HG03064 (cell line): ENCODE results near the gene PTPRG.
"Not testable (repeated sequence)": the region's sequence is repeated elsewhere in the genome, so short reads cannot be mapped to it uniquely, and the experiment has no call there.

ENCODE experiments used
- ATAC-seq: cut with Tn5 transposase; IDR thresholded peaks from one replicate; pipeline ENCODE4 v1.9.1; 2021; ENCODE audit warnings: low read depth; ENCODE audit not compliant: unreplicated experiment

The PTPRG gene

DNA sequence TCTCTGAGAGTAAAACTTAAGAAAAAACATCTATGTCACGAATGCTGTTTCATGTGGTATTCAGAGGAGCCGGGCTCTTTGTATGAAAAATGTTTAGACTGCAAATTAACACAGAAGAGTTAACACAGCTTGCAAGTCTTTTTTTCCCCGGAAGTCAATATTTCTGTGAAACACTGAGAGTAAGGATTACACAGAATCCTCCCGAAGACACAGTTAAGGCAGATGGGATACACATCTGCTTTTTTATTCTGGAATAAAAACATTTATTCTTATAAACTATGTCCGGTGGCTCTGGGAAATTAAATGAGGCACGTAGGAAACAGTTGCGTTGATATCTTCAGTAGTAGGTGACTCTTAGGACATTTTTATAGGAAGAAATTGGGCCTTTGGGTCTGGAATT, 180.6 kb downstream of the PTPRG start:
- no peak for ATAC-seq

DNA sequence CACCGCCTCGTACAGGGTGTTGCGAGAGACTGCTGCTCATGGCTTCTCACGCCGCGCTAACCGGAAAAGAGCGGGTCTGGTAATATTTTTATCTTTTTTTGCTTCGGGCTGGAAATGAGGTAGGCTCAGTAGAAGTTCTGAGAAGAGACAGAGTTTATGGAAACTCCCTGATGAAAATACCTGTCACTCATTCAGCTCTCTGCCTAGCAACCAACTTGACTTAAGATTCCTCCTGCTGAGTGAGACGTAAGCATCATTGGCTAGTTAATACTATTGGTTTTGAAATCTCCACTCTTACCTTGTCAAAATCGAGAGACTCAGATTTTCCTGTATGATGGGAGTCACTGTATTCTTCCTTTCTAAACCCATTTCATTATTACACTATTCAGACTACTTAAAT, 181.7 kb downstream of the PTPRG start:
- ATAC-seq, result no peak

DNA sequence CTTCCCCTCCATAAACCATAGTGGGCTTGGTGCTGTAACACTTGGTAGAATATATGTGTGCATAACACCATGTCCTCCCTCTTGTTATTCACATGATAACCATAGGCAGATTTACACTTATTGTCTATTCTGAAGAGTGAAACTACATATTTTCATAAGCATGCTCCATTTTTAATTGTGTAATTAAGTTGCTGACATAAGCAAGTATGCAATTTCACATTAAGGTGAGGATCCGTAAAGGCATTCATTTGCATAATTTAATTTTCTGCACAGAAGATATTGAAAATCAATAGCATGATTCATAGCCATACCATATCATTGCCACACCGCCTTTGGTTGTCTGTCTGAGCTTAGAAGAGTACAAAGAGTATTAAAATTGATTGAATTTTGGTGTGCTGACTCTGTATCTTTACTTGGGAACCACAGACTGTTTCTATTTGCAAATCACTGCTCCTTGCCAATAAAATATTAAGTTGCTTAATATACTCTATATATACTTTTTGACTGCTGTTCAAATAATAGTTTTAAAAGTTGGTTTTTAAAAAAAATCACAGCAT, 182.4 kb downstream of the PTPRG start:
- ATAC-seq, result no peak

DNA sequence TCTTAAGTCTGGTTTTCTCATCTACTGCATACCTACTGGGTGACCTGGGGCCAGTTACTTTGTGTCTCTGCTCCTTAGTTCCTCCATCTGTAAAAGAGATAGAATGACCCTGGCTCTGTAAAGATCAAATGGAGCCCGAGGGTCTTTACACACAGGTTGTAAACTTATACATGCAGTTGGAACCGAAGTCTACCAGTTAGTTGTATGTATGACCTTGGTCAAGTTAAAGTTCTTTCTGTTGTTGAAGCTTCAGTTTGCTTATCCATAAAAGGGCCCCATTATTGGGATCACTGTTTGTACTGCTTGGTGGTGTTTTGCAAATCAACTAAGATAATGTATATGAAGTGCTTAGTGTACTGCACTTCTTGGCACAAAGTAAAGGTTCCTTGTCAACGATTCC, 186.9 kb downstream of the PTPRG start:
- no peak for ATAC-seq

DNA sequence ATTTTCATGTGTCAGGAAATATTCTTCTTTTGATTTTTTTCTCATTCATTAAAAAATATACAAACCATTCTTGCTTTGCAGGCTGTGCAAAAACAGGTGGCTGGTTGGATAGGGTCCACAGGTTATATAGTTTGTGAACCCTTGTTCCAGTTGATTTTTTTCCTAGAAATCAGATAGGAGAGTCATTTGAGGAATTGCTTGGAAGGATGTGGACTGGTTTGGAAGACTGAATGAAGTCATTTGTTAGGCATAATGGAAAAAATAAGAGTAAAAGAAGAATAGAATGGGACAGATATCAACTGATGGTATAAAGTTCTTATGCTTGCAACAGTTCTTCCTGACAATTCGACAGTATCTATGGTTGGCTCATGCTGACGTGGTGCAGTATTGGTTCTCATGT, 189.4 kb downstream of the PTPRG start:
- no peak for ATAC-seq

DNA sequence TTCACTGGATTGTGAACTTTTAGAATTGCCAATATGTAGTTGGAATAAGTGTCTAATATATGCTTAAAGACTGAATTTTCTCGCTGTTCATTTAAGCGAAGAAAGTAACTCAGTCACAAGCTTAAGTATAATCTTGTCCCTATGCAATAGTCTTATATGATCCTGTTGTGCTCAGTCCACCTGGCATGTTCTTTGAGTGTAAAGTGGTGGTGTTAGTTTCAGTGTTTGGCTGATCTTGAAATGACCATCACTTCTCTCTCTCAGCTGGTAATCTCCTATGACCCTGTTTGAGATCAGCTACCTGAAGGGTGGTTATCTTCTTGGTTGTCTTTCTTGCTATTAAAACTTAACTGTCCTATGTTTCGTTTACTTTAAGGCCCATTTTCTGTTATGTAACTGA, 197.5 kb downstream of the PTPRG start:
- ATAC-seq, result no peak

- not testable (repeated sequence) for ATAC-seq
These were observed 199.4 kb downstream of the PTPRG start for GRCh38 chr3:61760783-61761182.

DNA sequence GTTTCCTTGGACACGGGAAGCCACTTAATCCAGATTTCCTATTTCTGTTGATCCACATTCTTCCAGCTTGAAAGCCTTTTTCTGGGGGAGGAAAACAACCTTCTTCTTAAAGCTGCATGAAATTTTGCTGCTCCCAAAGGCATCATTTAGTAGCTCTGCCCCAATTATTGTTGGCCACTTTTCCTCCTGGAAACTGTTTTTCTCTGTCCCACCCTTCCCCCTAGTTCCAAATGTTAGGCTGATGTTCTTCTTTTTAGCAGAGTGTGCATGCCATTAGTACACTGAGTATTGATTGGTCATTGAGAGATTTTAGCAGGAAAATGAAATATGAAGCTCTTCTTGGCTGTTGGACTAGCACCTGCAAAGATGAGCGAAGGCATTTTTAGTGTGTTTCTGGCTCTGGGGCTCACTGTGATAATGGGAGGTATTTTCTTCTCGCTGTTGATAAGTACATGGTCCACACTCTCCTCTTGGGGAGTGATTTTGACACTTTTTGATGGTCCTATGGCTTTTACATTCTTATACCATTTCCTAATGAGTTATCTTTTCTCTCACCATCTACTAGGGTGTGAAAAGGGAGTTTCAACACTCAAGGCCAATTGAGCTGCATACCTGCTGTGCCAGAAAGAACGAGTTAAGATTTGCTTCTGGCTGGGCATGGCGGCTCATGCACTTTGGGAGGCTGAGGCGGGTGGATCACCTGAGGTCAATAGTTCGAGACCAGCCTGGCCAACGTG, 200.5 kb downstream of the PTPRG start:
- ATAC-seq, result no peak

DNA sequence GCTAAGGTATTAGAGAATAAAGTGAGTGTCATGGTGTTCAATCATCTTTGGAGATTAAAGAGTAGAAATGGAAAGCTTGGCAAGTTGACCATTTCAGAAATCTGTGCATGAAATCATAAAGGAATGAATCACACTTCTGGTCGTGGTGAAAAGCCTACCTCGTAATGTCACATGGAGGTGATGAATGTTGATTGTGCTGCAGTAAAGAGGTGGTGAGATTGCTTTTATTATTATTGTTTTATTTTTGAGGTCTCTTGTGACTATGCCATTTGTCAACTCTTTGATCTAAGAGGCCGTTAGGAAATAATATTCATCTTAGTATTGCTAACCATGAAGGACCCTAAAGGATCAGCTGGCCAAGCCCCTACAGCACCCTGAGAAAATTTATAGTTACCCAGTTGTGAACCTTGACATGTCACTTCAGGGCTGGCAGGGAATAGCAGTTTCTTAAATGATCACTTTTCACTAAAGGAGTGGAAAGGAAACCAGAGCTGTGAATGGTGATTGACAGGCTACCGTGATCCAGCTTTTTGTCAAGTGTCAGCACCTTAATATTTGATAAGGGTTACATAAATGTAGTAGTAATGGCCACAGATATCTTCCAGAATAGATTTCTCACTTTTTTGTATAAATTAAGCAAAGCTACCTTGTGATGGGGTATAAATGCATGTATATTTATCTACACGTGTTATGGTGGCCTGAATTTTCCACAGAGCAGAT, 203.9 kb downstream of the PTPRG start:
- no peak for ATAC-seq

GRCh38 chr3:61768284-61769037, 207.1 kb downstream of the PTPRG start:
- no peak for ATAC-seq

- no peak for ATAC-seq
These were observed 208.1 kb downstream of the PTPRG start for GRCh38 chr3:61769266-61769990.

DNA sequence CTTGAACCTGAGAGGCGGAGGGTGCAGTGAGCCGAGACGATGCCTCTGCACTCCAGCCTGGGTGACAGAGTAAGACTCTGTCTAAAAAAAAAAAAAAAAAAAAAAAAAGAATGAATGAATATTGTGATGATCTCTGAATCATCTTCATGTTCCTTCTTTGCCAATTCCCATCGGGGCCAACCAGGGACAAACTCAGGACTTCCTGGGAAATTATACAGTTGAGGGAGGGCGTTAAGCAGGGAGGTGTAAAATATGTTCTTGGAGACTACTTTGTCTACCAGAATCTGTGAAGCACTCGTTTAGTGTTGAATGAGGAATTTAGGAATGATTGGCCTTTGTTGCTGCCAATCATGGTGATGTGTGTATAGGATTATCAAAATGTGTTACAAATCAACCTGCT, 210.6 kb downstream of the PTPRG start:
- no peak for ATAC-seq

DNA sequence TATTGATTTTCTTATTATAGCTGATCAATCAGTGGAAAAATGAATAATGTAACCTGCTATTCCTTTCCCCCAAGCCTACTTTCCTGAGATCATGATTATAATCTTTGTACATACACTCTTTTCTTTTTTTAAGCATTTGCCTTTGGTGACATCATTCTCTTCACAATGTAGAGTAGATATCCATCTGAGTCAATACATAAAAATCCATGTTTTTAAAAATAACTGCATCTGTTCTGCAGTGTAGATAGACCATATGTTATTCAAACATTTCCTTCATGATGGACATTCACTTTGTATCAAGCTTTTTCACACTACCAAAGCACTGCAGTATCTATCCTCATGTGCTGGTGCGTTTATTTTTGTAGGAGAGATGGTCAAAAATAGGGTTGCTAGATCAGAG, 211.1 kb downstream of the PTPRG start:
- no peak for ATAC-seq

GRCh38 chr3:61774279-61774890, 213.0 kb downstream of the PTPRG start:
- ATAC-seq, result no peak

DNA sequence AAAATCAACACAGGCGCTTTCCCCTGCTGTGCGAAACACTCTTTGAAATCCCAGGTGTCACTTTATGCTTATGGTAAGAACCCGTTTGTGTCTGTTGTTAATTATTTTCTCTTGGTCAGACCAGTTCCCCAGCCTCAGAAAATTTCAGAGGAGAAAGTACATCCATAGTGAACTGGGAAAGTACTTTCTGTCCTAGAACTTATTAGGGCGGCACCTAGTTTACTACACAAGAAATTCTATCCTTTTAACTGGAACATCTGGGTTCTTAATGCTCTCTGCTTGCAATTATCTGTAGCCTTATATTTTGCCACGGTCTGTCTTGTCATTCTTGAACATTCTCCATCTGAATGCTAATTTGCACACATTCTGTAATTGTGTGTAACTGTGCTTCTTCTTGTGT, 215.0 kb downstream of the PTPRG start:
- no peak for ATAC-seq

DNA sequence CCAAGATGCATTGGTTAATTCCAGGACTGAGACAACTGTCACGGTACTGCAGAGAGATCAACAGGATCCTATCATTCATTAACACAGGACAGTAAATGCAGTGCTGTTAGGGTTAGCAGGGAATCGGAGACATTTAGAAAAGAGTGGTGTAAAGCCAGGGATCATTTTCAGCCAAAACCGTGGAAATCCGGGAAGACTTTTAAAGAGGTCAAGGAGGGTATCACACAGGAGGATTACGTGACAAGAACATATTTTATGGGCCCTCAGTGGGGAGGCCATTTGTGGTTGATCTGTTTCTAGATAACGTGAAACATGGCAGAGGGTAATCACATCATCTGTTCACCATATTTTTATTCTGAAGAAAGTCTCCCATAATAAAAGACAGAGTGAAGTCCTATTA, 216.1 kb downstream of the PTPRG start:
- ATAC-seq, result no peak

GRCh38 chr3:61778095-61778494, 216.7 kb downstream of the PTPRG start:
- ATAC-seq, result no peak

DNA sequence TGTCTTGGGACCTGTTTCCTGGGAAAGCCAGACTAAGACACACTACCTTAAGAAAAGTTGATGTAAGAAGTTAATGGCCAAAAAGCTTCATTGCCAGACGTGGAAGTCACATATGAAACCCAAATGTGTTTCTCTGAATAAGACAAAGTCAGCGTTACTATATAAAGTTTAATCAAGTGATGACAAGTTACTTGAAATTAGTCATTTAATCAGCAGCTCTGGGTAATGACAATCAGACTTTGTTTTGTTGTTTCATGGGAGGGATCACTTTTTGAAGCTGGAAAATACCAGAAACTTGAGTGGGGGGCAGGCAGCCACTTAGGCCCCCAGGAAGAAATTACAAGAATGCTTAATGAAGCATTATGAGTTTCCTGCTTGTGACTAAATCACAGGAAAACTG, 218.6 kb downstream of the PTPRG start:
- ATAC-seq, result no peak

DNA sequence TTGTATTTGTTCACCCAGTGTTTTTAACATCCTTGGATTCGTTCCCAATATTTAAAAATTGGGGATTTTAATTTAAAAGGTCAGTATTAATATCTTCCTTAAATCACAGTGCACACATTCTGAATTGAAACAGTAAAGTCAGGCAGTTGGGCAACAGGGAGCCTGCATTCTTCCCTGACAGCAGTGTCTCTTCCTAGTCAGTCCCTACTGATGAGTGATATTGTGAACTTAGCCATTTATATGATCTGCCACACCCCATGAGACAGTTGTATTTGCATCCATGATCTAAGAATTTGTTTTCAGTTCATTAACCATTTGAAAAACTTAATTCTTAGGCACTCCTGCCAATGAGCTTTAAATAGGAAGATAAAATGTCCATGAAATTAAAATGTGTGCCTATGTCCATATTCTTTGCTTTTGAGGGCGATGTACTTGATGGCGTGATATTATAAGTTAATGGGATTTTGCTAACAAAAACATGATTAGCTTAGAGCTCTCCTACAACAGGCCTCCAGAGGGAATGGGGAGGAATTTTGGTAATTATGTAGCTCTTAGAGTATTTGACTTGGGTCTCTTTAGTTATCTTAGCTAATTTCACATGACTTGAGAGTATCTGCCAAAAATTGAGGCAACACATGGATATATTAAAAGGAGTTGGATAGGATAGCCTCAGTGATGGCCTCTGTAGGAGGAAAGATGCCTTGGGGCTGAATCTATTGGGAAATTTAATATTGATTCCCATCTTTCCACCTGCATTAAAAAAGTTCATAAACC, 219.3 kb downstream of the PTPRG start:
- ATAC-seq, result no peak
